GM18951 (cell line): ENCODE data around the gene KRT33B.

Source experiments
- POLR2A ChIP-seq: IDR thresholded peaks from 4 replicates; pipeline ENCODE4 v1.6.1; 2011; ENCODE audit warnings: mild to moderate bottlenecking; ENCODE audit not compliant: insufficient read length, insufficient read depth; ENCODE audit errors: extremely low read depth
- in situ Hi-C: fragments of 300-500 bp; cut with MboI; formaldehyde crosslinking; loops from one replicate; pipeline ENCODE4 v1.12.0; 2022; ENCODE audit warnings: low sequenced_read_pairs, mixed read lengths, inconsistent platforms; ENCODE audit not compliant: unreplicated experiment

The KRT33B gene

DNA sequence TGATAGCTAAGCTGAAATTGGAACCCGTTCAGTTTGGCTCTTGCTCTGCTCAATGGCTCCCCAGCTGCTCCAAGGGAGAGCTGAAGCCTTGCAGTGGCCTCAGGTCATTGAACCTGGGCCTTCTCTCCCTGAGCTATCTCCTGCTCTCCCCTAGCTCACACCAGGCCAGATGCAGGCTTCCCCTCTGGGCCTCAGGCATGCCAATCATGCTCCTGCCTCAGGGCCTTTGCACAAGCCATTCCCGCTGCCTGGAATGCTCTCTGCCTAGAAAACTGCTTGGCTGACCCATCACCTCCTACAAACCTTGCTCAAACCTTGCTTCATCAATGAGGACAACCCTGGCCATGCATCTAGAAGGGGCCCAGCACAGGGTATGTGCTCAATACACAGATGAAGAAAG is 37.4 kb downstream of the KRT33B start:
- TF ChIP-seq POLR2A = no peak
- in situ Hi-C loops = no loop called here

DNA sequence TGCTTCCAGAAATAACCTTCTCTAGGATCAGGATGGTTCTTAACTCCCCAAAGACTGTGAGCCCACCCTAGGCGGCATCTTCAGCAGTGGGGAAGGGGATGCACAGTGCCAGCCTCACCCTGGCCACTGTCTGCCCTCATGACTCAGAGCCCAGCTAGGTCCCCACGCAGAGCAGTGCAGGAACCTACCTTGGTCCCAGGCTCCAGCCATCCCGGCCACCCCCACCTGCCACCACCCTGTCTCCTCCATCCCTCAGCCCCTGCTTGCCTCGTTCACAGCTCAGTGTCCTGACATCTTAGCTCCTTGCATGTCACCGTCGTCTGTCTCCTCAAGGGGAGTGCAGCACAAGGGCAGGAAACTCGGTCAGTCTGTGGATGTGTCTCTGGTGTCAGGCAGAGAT is 38.0 kb downstream of the KRT33B start:
- no peak for TF ChIP-seq POLR2A
- in situ Hi-C loops = no loop called here

DNA sequence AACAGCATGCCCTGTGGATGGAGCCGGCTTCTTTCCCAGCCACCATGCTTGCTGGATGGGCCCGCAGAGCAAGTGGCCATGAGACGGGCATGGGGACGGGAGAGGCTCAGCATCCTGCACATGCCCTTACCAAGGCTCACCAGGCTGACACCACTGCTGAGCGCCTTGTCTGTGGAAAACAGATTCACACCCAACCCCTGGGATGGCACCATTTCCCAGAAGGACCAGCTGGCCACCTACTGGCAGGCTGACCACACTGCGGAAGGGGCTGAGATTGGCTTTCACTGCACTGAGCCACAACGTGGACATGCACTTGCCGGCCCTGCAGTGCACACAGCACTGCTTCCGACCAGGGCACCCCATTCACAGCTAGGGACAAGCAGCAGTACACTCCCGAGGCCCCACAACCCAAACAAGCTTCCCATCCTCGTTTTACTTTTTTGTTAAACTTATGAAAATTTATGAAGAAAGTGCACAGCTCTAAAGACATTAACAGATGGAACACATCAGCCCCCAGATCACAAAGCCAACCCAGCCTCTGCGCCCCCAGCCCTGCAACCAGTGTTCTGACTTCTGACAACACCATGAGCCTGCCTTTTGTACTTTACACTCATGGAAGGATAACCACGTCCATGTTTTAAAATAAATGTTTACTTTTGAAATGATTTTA is 40.2 kb downstream of the KRT33B start:
- no peak for TF ChIP-seq POLR2A
- in situ Hi-C loops = no loop called here

DNA sequence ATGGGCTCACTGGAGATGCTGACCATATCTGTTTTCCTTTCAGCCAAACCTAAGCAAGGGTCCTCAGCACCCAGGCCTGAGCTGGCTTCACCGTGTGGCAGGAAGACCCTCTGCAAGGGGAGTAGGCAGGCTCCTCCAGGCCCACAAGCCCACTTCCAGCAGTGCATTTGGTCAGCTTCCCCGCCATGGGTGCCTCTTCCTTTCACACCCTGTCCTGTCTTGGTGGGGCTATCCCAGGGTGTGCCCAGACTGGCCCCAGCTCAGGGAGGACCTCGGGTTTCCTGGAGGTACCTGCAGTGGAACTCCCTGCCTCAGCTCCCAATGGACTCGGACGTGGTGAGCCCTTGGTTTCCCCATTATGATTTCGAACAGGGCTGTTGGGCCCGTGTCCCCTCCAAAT is 41.4 kb downstream of the KRT33B start:
- TF ChIP-seq POLR2A = no peak
- in situ Hi-C loops = no loop called here

DNA sequence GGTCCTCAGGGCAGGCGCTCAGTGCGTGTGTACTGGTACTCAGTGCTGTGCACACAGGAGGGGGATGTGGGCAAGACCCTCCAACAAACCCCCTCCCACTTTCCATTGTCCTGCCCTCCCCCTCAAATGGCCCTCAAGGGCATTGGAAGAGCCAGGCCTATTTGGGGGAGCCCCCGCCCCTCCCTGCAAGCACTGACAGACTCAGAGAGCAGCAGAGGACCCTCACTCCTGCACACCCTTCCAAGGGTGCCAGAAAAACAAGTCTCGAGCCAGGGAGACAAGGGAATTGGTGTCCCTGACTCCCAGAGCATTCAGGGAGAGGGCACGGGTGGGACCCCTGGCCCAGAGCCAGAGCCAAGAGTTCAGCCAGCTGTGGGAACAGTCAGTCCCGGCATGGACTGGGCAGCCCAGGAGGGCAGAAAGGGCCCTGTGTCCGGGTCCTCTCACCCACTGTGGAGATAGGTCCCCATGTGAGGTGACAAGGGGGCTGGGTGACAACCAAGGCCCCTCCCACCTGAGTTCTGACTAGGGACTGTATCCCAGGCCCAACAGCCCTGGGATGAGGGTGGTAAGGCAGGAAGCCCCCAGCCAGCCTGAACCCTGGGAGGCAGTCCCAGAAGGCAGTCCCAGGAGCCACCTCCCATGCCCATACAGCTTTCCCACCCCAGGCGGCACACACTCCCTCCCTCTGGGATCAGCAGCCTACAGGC is 42.0 kb downstream of the KRT33B start:
- in situ Hi-C loops = no loop called here
- no peak for TF ChIP-seq POLR2A

DNA sequence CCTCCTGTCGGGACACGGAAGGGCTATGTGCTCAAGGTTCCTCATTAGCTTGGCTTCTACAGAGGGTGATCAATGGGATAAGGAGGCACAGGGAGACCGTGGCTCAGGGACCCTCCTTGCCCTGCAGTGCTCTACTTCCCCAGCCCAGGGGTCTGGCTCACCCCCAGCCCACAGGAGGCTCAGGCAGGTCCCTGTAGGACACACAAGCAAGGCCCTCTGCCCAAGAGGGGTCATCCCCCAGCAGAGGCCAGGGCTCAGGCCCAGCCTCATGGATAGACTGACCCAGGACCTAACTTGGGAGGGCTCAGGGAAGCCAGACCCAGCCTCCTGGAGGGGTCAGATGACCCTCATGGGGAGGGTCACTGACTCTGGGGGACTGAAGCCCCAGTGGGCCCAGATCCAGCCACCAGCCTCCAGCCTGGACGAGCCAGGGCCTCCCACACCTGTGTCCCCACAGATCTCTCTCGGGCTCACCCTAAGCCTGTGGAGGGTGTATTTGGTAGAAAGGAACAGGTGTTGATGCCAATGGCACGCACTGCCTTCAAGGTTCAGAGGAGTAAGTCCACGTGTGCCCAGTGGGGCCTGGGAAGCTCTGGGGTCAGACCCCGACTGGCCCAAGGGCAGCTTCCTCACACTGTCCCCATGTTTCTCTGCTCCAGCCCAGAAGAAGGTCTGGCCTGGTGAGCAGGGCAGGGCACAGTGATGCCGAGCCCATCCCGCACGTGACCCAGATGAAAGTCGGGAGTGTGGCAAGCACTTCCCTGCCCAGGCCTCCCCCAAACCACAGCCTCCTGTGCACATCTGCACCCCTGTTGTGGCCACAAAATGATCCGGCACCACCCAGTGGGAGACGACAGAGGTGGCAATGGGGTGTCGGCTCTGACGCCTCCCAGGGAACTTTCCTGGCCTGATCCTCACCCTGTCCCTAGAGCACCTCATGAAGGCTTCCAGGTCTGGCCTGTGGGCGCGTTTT is 43.2 kb downstream of the KRT33B start:
- in situ Hi-C loops = no loop called here
- TF ChIP-seq POLR2A = no peak

DNA sequence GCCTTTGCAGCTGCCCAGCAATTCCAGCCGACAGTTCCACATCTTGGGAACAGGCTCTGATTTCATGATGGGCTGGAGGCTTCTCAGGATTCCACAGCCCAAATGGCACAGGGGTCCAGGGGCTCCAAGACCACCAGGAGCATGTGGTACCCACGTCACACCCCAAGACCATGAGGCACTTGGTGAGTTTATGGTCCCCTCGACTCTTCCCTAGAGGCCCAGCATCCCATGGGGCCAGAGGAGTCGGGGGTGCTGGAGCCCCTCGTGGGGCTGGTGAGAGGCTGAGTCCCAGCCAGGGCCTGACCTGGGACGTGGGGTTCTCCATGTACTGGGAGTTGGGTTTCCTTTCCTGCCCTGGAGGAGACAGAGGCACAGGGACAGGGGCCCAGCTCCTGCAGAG is 44.0 kb downstream of the KRT33B start:
- no peak for TF ChIP-seq POLR2A
- in situ Hi-C loops = no loop called here

DNA sequence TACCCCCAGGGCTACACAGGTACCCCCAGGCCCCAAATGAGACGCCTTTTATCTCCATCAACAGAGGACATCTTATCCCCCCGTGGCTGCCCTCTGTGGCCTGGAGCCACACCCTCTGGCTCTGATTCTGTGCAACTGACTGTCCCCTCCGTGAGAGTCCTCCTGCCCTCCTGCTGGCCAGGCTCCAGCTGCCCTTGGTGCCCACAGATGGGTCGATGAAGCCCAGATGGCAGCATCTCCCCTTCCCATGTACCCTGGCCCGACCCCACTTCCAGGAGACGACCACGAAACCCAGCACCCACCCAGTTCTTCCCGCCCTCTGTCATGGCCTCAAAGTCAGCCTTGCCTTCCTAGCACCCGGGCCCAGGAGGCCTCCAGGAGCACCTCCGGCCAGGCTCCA is 44.5 kb downstream of the KRT33B start:
- in situ Hi-C loops = no loop called here
- no peak for TF ChIP-seq POLR2A

DNA sequence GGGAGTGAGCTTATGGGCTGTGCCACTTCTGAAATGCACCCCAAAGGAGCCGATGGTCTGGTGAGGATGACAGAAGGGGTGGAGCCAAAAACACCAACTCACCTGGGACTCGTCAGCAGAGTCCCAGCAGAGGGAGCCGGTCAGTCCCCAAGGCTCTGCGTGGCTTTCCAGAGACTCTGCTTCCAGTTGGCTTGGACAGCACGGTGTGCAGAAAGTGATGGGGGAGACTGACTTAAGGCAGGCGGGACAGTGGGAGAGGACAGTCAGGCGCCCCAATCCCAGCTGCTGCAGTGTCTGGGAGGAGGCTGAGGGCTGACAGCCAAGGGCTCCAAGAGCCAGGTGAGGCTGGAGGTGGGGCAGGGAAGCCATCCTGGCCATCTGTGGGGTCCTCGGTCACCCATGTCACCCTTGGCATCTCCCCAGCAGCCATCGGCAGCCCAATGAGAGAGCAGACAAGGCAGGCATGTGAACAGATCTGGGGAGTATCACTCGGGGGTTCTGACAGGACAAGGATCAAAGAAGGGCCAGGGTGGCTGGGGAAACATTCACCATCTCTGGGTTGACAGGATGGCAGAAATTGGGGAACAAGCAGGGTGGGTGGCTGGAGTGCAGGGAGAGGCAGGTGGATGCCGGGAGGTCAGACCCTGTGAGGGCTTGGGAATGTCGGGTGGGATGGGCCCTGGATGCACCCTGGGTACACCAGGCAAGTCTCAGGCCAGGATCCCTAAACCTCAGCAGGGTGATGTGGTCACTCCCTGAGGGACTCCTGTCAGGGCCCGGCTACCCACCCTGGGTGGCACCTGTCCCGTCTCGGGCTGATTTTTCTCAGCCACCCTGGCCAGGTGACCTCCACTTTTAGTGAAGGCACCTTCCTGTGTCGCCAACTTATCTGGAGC is 45.2 kb downstream of the KRT33B start:
- TF ChIP-seq POLR2A = no peak
- in situ Hi-C loops = no loop called here

DNA sequence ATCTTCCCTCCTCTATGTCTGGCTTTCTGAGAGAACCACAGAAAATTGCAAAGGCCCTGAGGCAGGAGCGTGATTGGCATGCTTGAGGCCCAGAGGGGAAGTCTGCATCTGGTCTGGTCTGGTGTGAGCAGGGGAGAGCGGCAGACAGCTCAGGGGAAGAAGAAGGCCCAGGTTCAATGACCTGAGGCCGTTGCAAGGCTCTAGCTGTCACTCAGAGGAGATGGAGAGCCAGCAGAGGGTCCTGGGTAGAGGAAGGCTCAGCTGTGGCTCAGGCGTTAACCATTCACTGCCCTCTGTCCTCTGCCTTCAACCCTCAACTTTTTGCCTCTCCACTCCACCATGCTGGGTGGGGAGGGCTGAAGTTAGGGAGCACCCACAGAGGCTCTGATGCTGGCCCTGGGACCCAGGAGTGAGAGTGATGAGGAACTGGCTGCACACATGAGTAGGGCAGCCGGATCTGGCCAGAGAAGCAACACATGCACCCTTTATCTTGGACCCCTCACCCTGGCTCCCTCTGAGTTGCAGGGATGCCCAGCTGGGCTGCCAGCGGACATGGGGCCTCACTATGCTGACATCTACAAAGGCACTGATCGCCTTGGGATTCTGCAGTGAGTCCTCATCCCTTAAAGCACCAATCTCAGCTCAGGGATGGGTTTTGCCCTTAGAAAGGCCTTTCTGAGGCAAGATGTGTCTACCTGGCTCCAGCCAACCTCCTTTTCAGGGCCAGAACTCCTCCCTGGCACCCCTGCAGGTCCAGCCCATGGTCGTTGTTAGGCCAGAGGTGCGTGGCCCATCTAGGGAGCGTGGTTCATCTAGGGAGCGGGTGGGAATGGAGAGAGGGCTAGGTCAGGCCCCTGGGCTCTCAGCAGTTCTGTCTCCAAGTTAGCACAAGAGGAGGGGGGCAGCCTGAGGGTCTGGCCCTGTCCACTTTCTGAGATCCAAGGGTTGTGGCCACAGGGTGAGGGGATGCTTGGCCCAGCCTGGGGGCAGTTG is 46.4 kb downstream of the KRT33B start:
- in situ Hi-C loops = no loop called here

DNA sequence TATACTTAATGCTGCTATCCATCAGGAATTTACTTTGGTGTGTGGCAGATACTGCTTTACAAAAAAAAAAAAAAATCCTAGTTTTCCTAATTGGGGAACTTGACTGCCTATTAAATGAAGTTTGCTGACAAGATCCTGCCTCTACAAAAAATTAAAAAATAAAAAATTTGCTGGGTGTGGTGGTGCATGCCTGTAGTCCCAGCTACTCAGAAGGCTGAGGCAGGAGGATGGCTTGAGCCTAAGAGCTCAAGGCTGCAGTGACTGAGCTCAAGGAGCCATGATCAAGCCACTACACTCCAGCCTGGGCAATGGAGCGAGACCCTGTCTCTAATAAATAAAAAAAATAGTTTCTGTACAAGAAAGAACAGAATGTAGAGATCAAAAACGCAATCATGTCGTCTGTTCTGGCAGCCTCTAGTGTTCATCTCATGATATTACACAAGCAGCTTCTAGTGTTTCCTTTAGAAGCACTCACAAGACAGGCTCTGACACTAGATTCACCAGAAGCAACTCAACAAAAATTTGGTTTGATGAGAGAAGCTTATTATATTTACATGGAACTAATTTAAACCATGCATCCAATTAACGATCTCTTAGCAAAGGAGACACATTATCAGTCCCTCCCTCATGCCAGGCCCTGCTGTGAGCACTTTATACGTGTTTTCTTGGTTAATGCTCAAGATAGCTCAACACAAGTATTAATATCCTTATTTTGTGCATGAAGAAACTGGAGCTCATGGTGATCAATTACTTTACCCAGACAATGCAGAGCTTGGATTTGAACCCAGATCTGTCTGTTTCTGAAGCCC is 47.3 kb downstream of the KRT33B start:
- in situ Hi-C loops = no loop called here
- no peak for TF ChIP-seq POLR2A

More for the DNA sequence above, 46.4 kb downstream of the KRT33B start:
- TF ChIP-seq POLR2A = no peak
